ENCODE results near the gene MANBA.

MANBA gene

DNA sequence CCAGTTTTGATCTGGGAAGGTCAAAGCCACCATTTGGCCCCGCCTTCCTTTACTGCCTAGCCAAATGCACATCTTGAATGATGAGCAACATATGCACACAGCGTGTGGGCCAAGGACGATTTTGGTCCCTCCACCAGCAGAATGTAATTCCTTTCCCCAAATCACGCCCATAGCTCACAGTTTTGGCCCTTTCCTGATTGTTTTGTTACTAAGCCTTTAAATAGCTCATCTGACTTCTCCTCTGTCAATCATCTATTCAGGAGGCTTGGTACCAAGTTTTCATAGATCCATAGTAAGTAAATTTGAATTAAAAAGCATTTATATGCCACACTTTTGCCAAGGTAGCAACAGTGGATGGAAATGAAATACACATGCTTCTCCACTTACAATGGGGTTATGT, 136.3 kb downstream of the MANBA start (continued):
- no peak for TF ChIP-seq ZNF660 (tag by site-specific recombination; IDR thresholded peaks at IDR 0.05)

DNA sequence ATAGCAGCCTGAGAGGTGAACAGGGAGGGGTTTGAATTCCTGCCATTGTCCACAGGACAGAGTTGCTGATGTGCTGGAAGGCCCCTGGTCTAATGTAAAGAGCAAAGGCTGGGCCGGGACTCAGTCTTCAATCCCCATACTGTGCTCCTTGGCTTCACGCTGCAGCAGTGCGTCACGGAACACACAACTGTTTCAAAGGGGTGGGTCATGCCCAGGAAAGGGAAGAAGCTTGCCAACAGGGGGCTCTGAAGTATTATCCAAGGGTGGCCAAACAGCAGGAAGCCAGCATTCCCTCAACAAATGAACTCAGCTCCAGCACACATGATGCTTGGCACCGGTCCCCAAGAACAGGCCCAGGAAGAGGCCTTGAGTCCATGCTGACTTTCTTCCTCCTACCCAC, 137.1 kb downstream of the MANBA start:
- CTCF ChIA-PET = interaction anchor here (1.5 kb wide), 1 partner anchor 387 kb away, joined by 5 read pairs; no protein-coding TSS in a partner anchor
- peaks cover 4% of the 10 kb centered on the region for H3K4me1 ChIP-seq (ENCODE audit: control insufficient read depth, insufficient read depth, low read length)
- peak; percentile 61 for TF ChIP-seq ZBTB20 (tag by site-specific recombination; IDR thresholded peaks at IDR 0.05)
- TF ChIP-seq ZNF621 (tag by site-specific recombination; IDR thresholded peaks at IDR 0.05) = no peak
- TF ChIP-seq TRIM28 (IDR thresholded peaks at IDR 0.05; ENCODE audit: borderline replicate concordance, low read length) = no peak
- TF ChIP-seq ZNF501 (tag by site-specific recombination; IDR thresholded peaks at IDR 0.05) = no peak
- peak; percentile 65 for TF ChIP-seq ZNF600 (tag by site-specific recombination; IDR thresholded peaks at IDR 0.05)
- TF ChIP-seq ZNF548 (tag by site-specific recombination; IDR thresholded peaks at IDR 0.05) = no peak
- TF ChIP-seq ZNF76 (tag by site-specific recombination; IDR thresholded peaks at IDR 0.05; ENCODE audit: borderline replicate concordance, low read depth) = no peak
- peak; percentile 57 for TF ChIP-seq ZIC2 (tag by site-specific recombination; IDR thresholded peaks at IDR 0.05)
- TF ChIP-seq ZNF138 (tag by site-specific recombination; IDR thresholded peaks at IDR 0.05; ENCODE audit: borderline replicate concordance) = no peak
- TF ChIP-seq ZSCAN23 (tag by site-specific recombination; IDR thresholded peaks at IDR 0.05) = no peak
- TF ChIP-seq ZNF391 (tag by site-specific recombination; IDR thresholded peaks at IDR 0.05; ENCODE audit: borderline replicate concordance, low read depth) = no peak
- no peak for TF ChIP-seq SP3 (tag by site-specific recombination; IDR thresholded peaks at IDR 0.05)
- no peak for TF ChIP-seq ZNF341 (tag by site-specific recombination; IDR thresholded peaks at IDR 0.05; ENCODE audit: low read depth)
- TF ChIP-seq, protein P1, sequence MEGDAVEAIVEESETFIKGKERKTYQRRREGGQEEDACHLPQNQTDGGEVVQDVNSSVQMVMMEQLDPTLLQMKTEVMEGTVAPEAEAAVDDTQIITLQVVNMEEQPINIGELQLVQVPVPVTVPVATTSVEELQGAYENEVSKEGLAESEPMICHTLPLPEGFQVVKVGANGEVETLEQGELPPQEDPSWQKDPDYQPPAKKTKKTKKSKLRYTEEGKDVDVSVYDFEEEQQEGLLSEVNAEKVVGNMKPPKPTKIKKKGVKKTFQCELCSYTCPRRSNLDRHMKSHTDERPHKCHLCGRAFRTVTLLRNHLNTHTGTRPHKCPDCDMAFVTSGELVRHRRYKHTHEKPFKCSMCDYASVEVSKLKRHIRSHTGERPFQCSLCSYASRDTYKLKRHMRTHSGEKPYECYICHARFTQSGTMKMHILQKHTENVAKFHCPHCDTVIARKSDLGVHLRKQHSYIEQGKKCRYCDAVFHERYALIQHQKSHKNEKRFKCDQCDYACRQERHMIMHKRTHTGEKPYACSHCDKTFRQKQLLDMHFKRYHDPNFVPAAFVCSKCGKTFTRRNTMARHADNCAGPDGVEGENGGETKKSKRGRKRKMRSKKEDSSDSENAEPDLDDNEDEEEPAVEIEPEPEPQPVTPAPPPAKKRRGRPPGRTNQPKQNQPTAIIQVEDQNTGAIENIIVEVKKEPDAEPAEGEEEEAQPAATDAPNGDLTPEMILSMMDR (tag by site-specific recombination; IDR thresholded peaks at IDR 0.05) = peak; percentile 57
- TF ChIP-seq, protein P2, sequence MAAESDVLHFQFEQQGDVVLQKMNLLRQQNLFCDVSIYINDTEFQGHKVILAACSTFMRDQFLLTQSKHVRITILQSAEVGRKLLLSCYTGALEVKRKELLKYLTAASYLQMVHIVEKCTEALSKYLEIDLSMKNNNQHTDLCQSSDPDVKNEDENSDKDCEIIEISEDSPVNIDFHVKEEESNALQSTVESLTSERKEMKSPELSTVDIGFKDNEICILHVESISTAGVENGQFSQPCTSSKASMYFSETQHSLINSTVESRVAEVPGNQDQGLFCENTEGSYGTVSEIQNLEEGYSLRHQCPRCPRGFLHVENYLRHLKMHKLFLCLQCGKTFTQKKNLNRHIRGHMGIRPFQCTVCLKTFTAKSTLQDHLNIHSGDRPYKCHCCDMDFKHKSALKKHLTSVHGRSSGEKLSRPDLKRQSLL (tag by site-specific recombination; IDR thresholded peaks at IDR 0.05) = no peak
- no peak for TF ChIP-seq ZBTB48 (tag by site-specific recombination; IDR thresholded peaks at IDR 0.05)
- TF ChIP-seq ZNF654 (tag by site-specific recombination; IDR thresholded peaks at IDR 0.05; ENCODE audit: low read depth) = peak; percentile 47
- no peak for TF ChIP-seq MZF1 (tag by site-specific recombination; IDR thresholded peaks at IDR 0.05; ENCODE audit: borderline replicate concordance)
- TF ChIP-seq ZBTB7A (tag by site-specific recombination; IDR thresholded peaks at IDR 0.05; ENCODE audit: low read depth) = no peak
- TF ChIP-seq ZNF426 (tag by site-specific recombination; IDR thresholded peaks at IDR 0.05) = no peak
- no peak for TF ChIP-seq ZNF335 (tag by site-specific recombination; conservative IDR thresholded peaks at IDR 0.05)
- TF ChIP-seq, protein P3, sequence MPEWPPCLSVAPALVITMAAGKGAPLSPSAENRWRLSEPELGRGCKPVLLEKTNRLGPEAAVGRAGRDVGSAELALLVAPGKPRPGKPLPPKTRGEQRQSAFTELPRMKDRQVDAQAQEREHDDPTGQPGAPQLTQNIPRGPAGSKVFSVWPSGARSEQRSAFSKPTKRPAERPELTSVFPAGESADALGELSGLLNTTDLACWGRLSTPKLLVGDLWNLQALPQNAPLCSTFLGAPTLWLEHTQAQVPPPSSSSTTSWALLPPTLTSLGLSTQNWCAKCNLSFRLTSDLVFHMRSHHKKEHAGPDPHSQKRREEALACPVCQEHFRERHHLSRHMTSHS (tag by site-specific recombination; IDR thresholded peaks at IDR 0.05) = no peak
- TF ChIP-seq IKZF3 (tag by site-specific recombination; IDR thresholded peaks at IDR 0.05) = 0 out of 2 replicates have a peak, but pooled peaks have one; percentile 23
- no peak for TF ChIP-seq ZNF747 (tag by site-specific recombination; IDR thresholded peaks at IDR 0.05)
- no peak for TF ChIP-seq RBAK (tag by site-specific recombination; IDR thresholded peaks at IDR 0.05)
- TF ChIP-seq ZNF473 (tag by site-specific recombination; IDR thresholded peaks at IDR 0.05) = no peak
- TF ChIP-seq ZNF174 (tag by site-specific recombination; IDR thresholded peaks at IDR 0.05) = no peak
- no peak for TF ChIP-seq ZNF510 (tag by site-specific recombination; IDR thresholded peaks at IDR 0.05; ENCODE audit: insufficient replicate concordance)
- TF ChIP-seq TCF7L2 (IDR thresholded peaks at IDR 0.05; ENCODE audit: borderline replicate concordance, low read depth, low read length) = no peak
- TF ChIP-seq, protein P4, sequence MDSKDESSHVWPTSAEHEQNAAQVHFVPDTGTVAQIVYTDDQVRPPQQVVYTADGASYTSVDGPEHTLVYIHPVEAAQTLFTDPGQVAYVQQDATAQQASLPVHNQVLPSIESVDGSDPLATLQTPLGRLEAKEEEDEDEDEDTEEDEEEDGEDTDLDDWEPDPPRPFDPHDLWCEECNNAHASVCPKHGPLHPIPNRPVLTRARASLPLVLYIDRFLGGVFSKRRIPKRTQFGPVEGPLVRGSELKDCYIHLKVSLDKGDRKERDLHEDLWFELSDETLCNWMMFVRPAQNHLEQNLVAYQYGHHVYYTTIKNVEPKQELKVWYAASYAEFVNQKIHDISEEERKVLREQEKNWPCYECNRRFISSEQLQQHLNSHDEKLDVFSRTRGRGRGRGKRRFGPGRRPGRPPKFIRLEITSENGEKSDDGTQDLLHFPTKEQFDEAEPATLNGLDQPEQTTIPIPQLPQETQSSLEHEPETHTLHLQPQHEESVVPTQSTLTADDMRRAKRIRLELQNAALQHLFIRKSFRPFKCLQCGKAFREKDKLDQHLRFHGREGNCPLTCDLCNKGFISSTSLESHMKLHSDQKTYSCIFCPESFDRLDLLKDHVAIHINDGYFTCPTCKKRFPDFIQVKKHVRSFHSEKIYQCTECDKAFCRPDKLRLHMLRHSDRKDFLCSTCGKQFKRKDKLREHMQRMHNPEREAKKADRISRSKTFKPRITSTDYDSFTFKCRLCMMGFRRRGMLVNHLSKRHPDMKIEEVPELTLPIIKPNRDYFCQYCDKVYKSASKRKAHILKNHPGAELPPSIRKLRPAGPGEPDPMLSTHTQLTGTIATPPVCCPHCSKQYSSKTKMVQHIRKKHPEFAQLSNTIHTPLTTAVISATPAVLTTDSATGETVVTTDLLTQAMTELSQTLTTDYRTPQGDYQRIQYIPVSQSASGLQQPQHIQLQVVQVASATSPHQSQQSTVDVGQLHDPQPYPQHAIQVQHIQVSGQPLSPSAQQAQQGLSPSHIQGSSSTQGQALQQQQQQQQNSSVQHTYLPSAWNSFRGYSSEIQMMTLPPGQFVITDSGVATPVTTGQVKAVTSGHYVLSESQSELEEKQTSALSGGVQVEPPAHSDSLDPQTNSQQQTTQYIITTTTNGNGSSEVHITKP (tag by site-specific recombination; IDR thresholded peaks at IDR 0.05) = peak; percentile 69
- TF ChIP-seq ZNF175 (tag by site-specific recombination; IDR thresholded peaks at IDR 0.05) = no peak

More for the DNA sequence above, 137.1 kb downstream of the MANBA start:
- POLR2A ChIA-PET = interaction anchor here (0.5 to 1.7 kb wide), 2 partner anchors 204 to 245 kb away, joined by 3 to 6 read pairs; partner anchors contain the start of genes CISD2 and UBE2D3
- H3K36me3 ChIP-seq (ENCODE audit: control insufficient read depth in 2 of 2, insufficient read depth in 1 of 2, low read length in 2 of 2) = no peaks in the 10 kb centered on the region
- H3K4me3 ChIP-seq (ENCODE audit: low read depth, low read length) = no peak overlapping the region
- no peaks in the 10 kb centered on the region for H3K9me3 ChIP-seq (ENCODE audit: control insufficient read depth, insufficient read depth, low read depth, low read length)
- H3K27ac ChIP-seq (ENCODE audit: extremely low read depth, low read depth, low read length) = no peak overlapping the region
